GM12878 (cell line): Measurements from ENCODE around the gene INVS. TPM values are rescaled to one million over a fixed set of nuclear protein-coding genes. Genes with fewer than 3 reads are reported as not detected.

Source experiments
- ATAC-seq: fragments of 200-7000 bp; cut with Tn5 transposase; 3 replicates; pipeline ENCODE4 v1.9.1; 2020; ENCODE audit warnings: mild to moderate bottlenecking, moderate library complexity
- BruUV-seq: library from RNA; stranded (reverse); fragments of 400-500 nt; replicated peaks from 2 replicates; lab custom pipeline; 2021; lab: Mats Ljungman, UMichigan
- CTCF ChIA-PET: fragments of 300-600 bp; sonication (Branson Sonifier 250); formaldehyde crosslinking; extraction: SDS; loops from one replicate; lab custom pipeline; 2021; ENCODE audit warnings: inconsistent platforms; lab: Yijun Ruan, JAX
- POLR2A ChIA-PET: fragments of 350-600 bp; formaldehyde crosslinking; extraction: SDS; loops from one replicate; lab custom pipeline; 2021; ENCODE audit warnings: inconsistent platforms; lab: Charles Lee
- RAD21 ChIA-PET: fragments of 300-600 bp; sonication (Branson Sonifier 250); formaldehyde crosslinking; loops from one replicate; lab custom pipeline; 2023; ENCODE audit warnings: antibody characterized with exemption; ENCODE audit not compliant: unreplicated experiment; lab: Charles Lee
- SMC1A ChIA-PET: fragments of 300-600 bp; sonication (Branson Sonifier 250); formaldehyde crosslinking; loops from one replicate; lab custom pipeline; 2023; ENCODE audit not compliant: unreplicated experiment, uncharacterized antibody; lab: Charles Lee
- DNase-seq: peaks from one replicate; pipeline ENCODE4 v3.0.0-alpha.2; 2011; ENCODE audit warnings: low read depth, low spot score
- FAIRE-seq: peaks from 3 replicates; lab custom pipeline; 2011; peaks lifted over from hg19 to GRCh38; lab: Jason Lieb, UNC
- H2AFZ ChIP-seq: 2 replicates; pipeline ENCODE4 v1.6.0; 2011; ENCODE audit warnings: low read depth, low read length, control low read depth; ENCODE audit not compliant: control insufficient read depth
- H3K27ac ChIP-seq: 2 replicates; pipeline ENCODE4 v1.5.1; 2011; ENCODE audit warnings: control low read depth; ENCODE audit not compliant: control insufficient read depth, insufficient read depth
- H3K27me3 ChIP-seq, 2 experiments: replicated peaks in 1 of 2; 2 replicates each; pipeline versions ENCODE4 v1.6.0 to v1.6.1; 2011; ENCODE audit warnings: low read length in 1 of 2; ENCODE audit not compliant: control insufficient read depth in 2 of 2, insufficient read depth in 2 of 2
- H3K36me3 ChIP-seq, 2 experiments: 2 replicates each; pipeline ENCODE4 v1.5.1; 2011; ENCODE audit warnings: low read length in 1 of 2; ENCODE audit not compliant: control insufficient read depth in 2 of 2, insufficient read depth in 2 of 2
- H3K4me1 ChIP-seq: 2 replicates; pipeline ENCODE4 v1.6.1; 2011; ENCODE audit warnings: mild to moderate bottlenecking, low read length, moderate library complexity, mixed read lengths; ENCODE audit not compliant: control insufficient read depth, insufficient read depth
- H3K4me2 ChIP-seq: 2 replicates; pipeline ENCODE4 v1.6.0; 2011; ENCODE audit warnings: control low read depth; ENCODE audit not compliant: control insufficient read depth, insufficient read depth
- H3K4me3 ChIP-seq: fragments of 200-600 bp; sonication (generic); 2 replicates; pipeline ENCODE4 v1.5.1; 2016
- H3K79me2 ChIP-seq: 2 replicates; pipeline ENCODE4 v1.6.0; 2011; ENCODE audit warnings: low read length; ENCODE audit not compliant: control insufficient read depth, insufficient read depth
- H3K9ac ChIP-seq: 2 replicates; pipeline ENCODE4 v1.8.0; 2011; ENCODE audit warnings: low read length, control low read depth, mixed read lengths; ENCODE audit not compliant: control insufficient read depth, insufficient read depth
- H3K9me3 ChIP-seq: replicated peaks from 3 replicates; pipeline ENCODE4 v1.5.1; 2011; ENCODE audit warnings: mild to moderate bottlenecking, low read length; ENCODE audit not compliant: control insufficient read depth, insufficient read depth
- H4K20me1 ChIP-seq: 2 replicates; pipeline ENCODE4 v1.6.0; 2011; ENCODE audit not compliant: control insufficient read depth, insufficient read depth
- ASH2L ChIP-seq: fragments of 300-600, 200-600 bp; sonication (generic); IDR thresholded peaks from 2 replicates; pipeline ENCODE4 v1.6.1; 2017; ENCODE audit warnings: low read depth, mild to moderate bottlenecking, borderline replicate concordance
- ETV6 ChIP-seq, 2 experiments: fragments of 450-650 bp in 1 of 2; IDR thresholded peaks in 1 of 2; conservative IDR thresholded peaks in 1 of 2; 2 replicates each; pipeline ENCODE4 v1.6.1; 2014; ENCODE audit warnings: antibody characterized with exemption in 1 of 2, borderline replicate concordance in 1 of 2, low read depth in 1 of 2, mild to moderate bottlenecking in 1 of 2, moderate library complexity in 1 of 2
- FOS ChIP-seq: IDR thresholded peaks from 3 replicates; pipeline ENCODE4 v1.6.1; 2011; ENCODE audit warnings: borderline replicate concordance; ENCODE audit not compliant: insufficient read length; ENCODE audit errors: extremely low read depth
- MXI1 ChIP-seq: fragments of 150-350 bp; IDR thresholded peaks from 2 replicates; pipeline ENCODE4 v1.6.1; 2011; ENCODE audit warnings: low read depth, mild to moderate bottlenecking, inconsistent platforms, low read length, improper control_type of control experiment
- MYC ChIP-seq: IDR thresholded peaks from 2 replicates; pipeline ENCODE4 v1.6.1; 2011; ENCODE audit warnings: mild to moderate bottlenecking, low read length, moderate library complexity, inconsistent platforms; ENCODE audit not compliant: insufficient read depth, insufficient replicate concordance, insufficient read length, severe bottlenecking
- RELA ChIP-seq: fragments of 450-650 bp; IDR thresholded peaks from 2 replicates; pipeline ENCODE4 v1.8.0; 2014; ENCODE audit warnings: borderline replicate concordance; ENCODE audit not compliant: partially characterized antibody
- YY1 ChIP-seq: IDR thresholded peaks from 2 replicates; pipeline ENCODE4 v1.6.1; 2011; ENCODE audit warnings: low read depth, mild to moderate bottlenecking, low read length
- ZNF274 ChIP-seq: IDR thresholded peaks from one replicate; pipeline ENCODE4 v1.8.0; 2011; ENCODE audit not compliant: insufficient read length, insufficient read depth
- WGBS: methylation state at CpG from one replicate; pipeline ENCODE4 v1.1.6; 2016; ENCODE audit warnings: low lambda C conversion rate; ENCODE audit not compliant: insufficient replicate concordance, insufficient coverage; ENCODE audit errors: missing lambda C conversion rate; 5-methylcytosine and 5-hydroxymethylcytosine counted together
- in situ Hi-C: fragments of 300-500 bp; cut with MboI; formaldehyde crosslinking; loops from 9 replicates; pipeline ENCODE4 v1.14.3; 2018; ENCODE audit warnings: mixed read lengths
- intact Hi-C: fragments of 100-400 bp; cut with micrococcal nuclease; formaldehyde crosslinking; loops from one replicate; pipeline ENCODE4 v1.14.2; 2022; ENCODE audit not compliant: unreplicated experiment
- polyA plus RNA-seq, 11 experiments: library from polyadenylated mRNA; depleted of rRNA in 4 of 11; unstranded in 6 of 11; stranded (reverse) in 5 of 11; fragments of >200 nt; fragmentation: Nextera tagmentation in 4 of 11; fragmentation: Illumina TruSeq in 1 of 11; extraction: Ambion mirVana in 4 of 11; extraction: Trizol in 1 of 11; gene quantifications; 1 replicate in 1 of 11; 2 replicates in 10 of 11; pipeline versions ENCODE4 v1.2.1 to v1.2.3, GENCODE V29; 2011 to 2016; ENCODE audit warnings: inconsistent platforms in 2 of 11, missing spikeins in 2 of 11, low read depth in 1 of 11
- total RNA-seq, 4 experiments: library from RNA; depleted of rRNA in 3 of 4; stranded (reverse); fragments of >200 nt in 3 of 4; fragmentation: Illumina TruSeq in 1 of 4; extraction: Trizol in 1 of 4; gene quantifications; 2 replicates each; pipeline versions ENCODE4 v1.2.1 to v1.2.3, GENCODE V29; 2013 to 2021

Gene INVS
- total and polyA plus RNA-seq, 10 of the 15 experiments (the other 5 are each of a cell fraction or from before 2014, with no cell fraction given): 0.93 to 20.8 (median 13.2) TPM

DNA sequence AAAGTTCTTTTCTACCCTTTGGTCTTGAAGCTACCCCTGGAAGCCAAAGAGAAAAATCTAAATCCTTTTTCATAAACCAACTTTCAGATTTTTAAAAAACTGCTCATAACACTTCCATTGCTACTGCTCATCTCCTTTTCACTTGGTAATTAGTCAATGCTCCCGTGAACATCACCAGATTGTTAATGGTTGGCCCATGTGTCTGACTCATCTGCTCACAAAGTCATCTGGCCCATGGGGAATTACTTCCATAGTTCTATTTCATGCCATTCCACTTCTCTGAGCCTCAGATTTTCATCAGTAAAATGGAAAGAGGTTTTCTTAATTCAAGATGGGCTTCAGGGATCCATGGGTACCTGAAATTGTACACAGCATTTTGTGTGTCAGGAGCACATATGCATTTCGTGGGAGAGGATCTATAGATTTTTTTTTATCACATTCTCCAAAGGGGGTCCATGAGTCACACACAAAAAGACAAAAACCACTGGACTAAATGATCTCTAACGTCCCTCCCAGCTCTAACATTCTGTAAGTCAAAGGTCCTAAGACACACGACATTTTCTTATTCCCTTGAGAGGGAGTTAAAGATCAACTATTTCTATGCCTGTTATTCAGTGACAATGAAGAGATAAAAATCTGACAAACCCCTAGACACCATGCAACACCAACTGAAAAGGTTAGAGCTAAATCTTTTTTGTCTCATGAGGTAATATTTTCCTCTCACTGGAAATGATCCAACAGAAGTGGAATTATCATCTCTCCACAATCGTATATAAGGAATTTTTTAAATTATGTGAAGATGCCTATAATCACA, 178.3 kb downstream of the INVS start:
- POLR2A ChIA-PET: no interaction called here
- in situ Hi-C loops: no loop called here

DNA sequence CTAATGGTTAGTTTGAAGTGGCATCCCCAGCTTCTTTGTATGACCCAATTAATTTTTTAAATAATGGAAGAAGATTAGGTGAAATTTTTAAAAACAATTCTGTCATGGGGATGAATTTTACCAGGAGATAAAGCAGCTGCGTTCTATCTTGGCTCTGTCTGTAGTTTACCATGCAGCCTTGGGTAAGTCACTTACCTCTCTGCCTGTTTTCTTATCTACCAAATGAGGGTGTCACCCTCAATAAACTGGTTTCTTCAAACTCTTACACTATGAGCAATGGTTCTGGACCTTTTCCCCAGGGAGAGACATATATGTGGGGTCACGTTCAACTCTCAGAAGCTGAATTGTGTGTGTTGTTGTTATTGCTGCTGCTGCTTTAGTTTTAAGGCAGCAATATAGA, 182.0 kb downstream of the INVS start:
- Histone ChIP-seq H3K4me2 (no peak overlapping the region), H3K4me1 (no peaks in the 10 kb centered on the region), H4K20me1 (no peaks in the 10 kb centered on the region), H3K79me2 (no peaks in the 10 kb centered on the region), H3K4me3 (no peak overlapping the region), H3K9ac (no peak overlapping the region), H3K27me3 (no peaks in the 10 kb centered on the region), H2AFZ (no peak overlapping the region), H3K36me3 (peaks cover 0 to 8% of the 10 kb centered on the region in 2 experiments; a peak in 3 of 4 replicates), H3K27ac (no peak overlapping the region), H3K9me3 (no peaks in the 10 kb centered on the region; the same call in none of the 3 replicates)
- 97% methylated on average over 2 of the region's 2 CpGs for WGBS
- ATAC-seq (no peak), FAIRE-seq (no peak), DNase-seq (no peak)
- ChIA-PET CTCF (interaction anchor here (0.6 to 2.3 kb wide), 3 partner anchors 9 to 374 kb away, joined by 3 to 8 read pairs (median 7); no protein-coding TSS in a partner anchor), SMC1A (interaction anchor here (0.9 kb wide), 1 partner anchor 254 kb away, joined by 3 read pairs; no protein-coding TSS in a partner anchor), RAD21 (no interaction called here), POLR2A (no interaction called here)
- intact Hi-C loops (no loop called here), in situ Hi-C loops (no loop called here)
- no peak for TF ChIP-seq ASH2L
- no TSS peak for BruUV-seq

More for the DNA sequence above, 178.3 kb downstream of the INVS start:
- 89% methylated on average over 5 of the region's 5 CpGs for WGBS
- intact Hi-C loops: no loop called here
- SMC1A ChIA-PET: no interaction called here
- CTCF ChIA-PET: no interaction called here
- RAD21 ChIA-PET: no interaction called here
- Histone ChIP-seq H3K4me3 (no peak overlapping the region), H3K27me3 (no peaks in the 10 kb centered on the region), H3K4me1 (no peaks in the 10 kb centered on the region), H3K79me2 (no peaks in the 10 kb centered on the region), H3K36me3 (peaks cover 0 to 4% of the 10 kb centered on the region in 2 experiments; a peak in 1 of 4 replicates), H3K9me3 (no peaks in the 10 kb centered on the region), H4K20me1 (no peaks in the 10 kb centered on the region), H3K9ac (no peak overlapping the region), H3K4me2 (no peak overlapping the region), H2AFZ (no peak overlapping the region), H3K27ac (no peak overlapping the region)
- DNase-seq (no peak), ATAC-seq (no peak), FAIRE-seq (no peak)
- TF ChIP-seq RELA (no peak), FOS (no peak), MYC (no peak), MXI1 (no peak), ZNF274 (no peak), ETV6 (conservative IDR thresholded peaks at IDR 0.05 in 1 of 2, IDR thresholded peaks at IDR 0.05 in 1 of 2; ENCODE audit: borderline replicate concordance in 1 of 2, low read depth in 1 of 2) (no peak), YY1 (no peak)
- no TSS peak for BruUV-seq
